HG03064 (cell line): ENCODE measurements around the gene NPFFR1.
"Not testable (repeated sequence)": the region's sequence is repeated elsewhere in the genome, so short reads cannot be mapped to it uniquely, and the experiment has no call there.

Experiments used
- ATAC-seq: cut with Tn5 transposase; IDR thresholded peaks from one replicate; pipeline ENCODE4 v1.9.1; 2021; ENCODE audit warnings: low read depth; ENCODE audit not compliant: unreplicated experiment

The NPFFR1 gene

DNA sequence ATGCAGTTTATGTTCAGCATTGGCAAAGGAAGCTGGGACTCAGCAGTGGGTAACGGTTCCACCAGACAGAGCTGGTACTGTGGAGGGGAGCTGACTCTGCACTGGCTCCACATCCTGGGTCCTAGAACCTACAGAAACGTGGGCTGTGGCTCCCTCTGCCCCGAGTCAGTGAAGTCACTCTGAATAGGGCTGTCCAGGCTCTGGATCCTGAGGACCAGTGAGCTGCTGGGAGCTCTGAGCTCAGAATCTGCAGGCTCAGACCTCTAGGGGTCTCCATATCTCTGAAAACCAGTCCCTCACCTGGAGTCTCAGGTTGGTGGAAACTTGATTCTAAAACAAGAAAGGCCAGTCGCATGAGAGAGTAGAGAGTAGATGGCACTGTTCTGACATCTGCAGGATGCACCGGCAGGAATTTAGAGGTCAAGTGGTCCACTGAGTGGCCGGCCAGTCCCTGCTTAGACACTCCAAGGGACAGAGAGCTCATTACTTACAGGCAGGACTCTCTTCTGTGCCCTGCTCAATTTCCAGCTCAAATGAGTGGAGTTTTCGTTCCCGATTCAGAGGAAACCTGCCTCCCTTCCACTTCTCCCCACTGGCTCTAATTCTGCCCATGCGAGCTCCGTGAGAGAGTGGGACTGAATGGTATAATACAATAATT lies 18.6 kb downstream of the NPFFR1 start:
- ATAC-seq, result no peak

DNA sequence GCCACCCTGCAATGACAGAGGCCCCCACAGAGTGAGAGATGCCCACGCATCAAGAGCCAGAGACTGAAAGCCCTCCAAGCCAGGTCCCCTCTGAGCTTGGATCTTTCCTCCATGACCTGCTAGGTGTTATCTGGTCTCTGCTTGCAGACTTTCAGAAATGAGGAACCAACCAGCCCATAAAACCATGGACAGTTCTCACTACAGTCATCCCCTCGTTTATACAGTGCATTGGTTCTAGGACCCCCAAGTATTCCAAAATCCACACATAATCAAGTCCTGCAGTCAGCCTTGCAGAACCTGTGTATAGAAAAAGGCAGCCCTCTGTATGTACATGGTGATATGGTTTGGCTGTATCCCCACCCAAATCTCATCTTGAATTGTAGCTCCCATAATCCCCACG lies 23.1 kb downstream of the NPFFR1 start:
- no peak for ATAC-seq

DNA sequence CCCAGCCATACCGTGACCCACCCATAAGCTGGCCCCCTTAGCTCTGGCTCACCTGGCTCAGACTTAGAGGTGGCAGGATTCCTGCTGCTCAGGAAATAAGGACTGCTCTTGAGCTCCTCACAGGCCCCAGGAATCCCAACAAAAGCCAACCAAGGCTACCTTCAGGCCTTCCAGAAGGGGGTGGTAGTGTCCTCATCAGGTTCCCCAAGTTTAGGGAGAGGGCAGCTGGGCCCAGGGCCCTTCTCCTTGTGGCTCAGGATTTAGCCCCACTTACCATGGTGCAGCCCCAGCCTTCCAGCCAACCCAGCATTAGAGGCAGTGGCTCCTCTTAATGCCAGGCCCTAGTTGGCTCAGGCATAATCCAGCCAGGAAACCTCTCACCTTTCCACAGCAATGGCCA lies 23.5 kb downstream of the NPFFR1 start:
- ATAC-seq, result no peak

DNA sequence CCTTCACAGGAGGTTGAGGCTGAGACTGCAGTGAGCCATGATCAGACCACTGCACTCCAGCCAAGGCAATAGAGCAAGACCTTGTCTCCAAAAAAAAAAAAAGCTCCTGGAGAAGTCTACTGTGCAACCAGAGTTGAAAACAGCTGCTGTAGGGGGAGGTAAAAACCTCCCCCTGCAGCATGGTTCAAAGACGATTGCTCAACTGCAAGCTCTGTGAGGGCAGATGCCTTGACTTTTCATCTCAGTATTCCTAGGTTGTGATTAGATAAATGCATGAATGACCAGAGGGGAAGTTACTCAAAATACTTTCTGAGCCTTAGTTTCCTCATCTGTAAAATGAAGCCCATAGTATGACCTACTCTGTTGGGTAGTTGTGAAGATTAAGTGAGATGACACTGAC lies 25.6 kb downstream of the NPFFR1 start:
- ATAC-seq, result no peak

DNA sequence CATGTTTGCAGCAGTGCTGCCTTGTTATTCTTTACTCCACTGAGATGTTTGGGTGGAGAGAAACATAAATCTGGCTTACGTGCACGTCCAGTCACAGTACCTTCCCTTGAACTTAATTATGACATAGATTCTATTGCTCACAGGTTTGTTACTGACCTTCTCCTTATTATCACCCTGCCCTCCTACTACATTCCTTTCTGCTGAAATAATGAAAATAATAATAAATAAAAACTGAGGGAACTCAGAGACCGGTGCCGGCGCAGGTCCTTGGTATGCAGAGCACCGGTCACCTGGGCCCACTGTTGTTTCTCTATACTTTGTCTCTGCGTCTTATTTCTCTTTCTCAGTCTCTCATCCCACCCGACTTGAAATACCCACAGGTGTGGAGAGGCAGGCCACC lies 26.0 kb downstream of the NPFFR1 start:
- ATAC-seq, result not testable (repeated sequence)

DNA sequence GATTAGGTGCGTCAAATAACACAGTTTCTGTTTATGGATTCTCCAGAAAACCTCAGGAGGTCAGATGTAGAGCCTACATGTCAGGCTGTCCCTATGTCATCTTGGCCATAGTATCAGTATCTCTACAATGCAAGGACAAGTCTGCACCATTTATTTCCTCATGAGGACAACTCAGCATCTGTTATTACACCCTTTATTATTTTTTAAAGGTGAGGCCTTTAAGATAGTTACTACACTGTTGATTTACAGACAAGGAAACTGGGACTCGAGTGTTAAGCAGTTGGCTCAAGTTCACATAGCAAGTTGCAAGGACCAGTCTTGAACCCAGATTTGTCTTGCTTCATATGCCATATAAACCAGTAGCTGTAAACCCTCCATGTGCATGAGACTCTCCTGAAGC lies 27.3 kb downstream of the NPFFR1 start:
- no peak for ATAC-seq

DNA sequence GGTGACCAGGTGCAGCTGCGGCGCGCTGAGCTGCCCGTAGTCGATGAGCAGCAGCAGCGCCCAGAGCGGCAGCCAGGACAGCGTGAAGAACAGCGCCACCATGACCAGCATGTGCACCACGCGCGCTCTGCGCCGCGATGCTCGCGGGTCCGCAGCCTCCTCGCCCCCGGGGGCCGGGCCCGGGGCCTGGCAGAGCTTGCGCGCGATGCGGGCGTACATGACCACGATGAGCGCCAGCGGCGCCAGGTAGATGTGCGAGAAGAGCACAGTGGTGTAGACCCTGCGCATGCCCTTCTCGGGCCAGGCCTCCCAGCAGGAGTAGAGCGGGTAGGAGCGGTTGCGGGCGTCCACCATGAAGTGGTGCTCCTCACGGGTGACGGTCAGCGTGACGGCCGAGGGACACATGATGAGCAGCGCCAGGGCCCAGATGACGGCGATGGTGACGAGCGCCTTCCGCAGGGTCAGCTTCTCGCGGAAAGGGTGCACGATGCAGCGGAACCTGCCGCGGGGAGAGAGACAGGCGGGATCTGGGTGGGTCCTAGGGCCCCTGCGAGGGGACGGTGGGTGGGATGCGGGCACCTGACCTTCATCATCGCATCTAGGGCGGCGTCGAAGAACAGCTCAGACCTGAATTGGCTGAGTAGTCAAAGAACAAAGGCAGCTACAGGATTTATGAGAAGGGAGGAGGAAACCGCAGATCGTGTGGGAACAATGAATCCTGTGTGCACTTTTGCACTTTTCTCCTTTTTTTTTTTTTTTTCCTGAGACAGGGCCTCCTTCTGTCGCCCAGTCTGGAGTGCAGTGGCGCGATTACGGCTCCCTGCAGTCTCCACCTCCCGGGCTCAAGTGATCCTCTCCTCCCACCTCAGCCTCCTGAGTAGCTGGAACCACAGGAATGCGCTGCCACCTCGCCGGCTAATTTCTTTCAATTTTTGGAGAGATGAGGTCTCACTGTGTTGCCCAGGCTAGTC lies 28.2 kb downstream of the NPFFR1 start:
- ATAC-seq, result no peak

DNA sequence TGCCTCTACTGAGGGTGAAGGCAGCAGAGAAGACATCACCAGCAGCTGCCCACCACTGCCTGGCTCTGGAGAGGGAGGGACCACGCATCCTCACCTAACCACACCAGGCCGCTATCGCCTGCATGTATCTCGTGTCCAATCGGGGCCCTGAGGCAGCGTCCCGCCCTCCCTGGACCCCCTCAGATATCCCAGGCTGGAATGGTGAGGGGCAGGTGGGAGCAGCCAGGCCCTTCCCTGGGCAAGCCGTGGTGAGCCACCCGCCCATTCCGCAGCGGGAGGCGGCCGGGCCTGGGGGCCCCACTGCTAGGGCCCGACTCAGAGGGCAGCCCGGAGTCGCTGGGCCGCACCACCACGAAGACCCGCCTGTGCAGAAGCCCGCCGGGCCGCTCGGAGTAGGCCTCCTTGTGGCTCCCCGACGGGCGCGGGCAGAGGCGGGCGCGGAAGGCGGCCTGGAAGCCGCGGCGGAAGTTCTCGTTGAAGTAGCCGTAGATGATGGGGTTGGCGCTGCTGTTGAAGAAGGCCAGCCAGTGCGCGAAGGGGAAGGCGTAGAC lies 29.0 kb downstream of the NPFFR1 start:
- no peak for ATAC-seq

DNA sequence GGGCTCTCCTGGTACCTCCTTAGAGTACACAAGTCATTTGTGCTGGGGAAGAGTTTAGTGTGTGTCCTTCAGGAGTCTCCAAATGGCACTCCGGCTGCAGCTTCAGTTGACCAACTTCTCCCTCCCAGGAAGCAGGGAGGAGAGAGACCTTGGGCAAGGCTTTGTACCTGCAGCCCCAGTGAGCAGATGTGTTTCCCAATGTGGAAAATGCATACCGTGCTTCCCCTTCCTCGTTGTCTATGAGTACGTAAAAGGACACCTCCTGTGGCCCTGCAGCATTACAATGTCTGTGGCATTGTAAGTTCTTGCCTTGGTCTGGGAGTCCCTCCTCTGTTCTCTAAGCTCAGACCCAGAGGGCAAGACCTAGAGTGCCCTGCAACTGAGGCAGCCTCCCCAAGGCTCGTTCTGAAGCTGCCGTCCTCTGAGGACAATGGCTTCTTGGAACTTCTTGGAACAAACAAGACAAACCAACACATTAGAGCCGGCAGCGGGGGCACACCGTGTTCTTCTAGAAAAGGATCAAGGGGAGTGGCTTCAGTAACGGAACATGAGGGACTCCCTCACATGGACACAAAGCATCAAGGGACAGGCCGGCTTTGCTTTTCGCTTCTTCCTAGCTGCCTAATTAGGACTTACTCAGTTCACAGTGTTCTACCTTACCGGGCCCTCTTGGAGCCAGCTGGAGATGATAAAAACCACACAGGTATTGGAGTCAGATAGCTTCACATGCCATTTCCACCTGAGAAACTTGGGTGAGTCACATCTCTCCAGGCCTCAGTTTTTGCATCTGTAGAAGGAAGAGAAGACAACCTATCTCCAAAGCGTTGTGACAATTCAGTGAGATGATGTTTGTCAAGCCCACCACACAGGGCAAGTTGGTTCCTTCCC lies 29.7 kb downstream of the NPFFR1 start:
- no peak for ATAC-seq

DNA sequence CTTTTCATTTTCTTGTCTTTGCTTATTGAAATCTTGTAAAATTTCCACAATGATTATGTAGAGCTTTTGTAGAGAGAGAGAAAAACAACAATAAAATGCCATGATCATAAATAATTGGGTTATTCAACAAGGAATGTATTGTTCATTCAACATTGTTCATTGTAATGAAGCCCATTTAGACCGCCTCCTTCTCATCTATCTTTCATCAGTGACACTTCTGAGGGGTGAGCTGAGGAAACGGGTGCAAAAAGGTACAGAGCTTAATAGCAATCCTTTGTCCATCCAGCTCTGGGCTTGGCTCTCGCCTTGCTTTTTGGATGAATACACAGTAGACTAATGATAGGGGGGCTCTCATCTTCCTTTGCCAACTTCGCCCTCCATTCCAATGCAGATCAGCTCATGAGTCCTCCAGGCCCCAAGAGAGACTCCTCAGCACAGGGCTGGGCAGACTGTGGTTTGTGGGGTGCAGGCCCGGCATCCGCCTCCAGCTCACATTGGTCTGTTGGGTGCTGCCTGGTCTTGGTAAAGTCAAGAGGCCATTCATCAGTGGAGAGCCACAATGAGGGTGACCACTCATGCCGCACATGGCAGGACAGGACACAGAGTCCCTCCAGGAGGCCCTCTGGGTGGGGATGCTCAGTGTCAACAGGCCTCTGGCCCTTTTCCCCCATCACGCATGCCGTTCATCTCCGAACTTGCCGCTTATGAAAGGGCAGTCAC lies 32.7 kb downstream of the NPFFR1 start:
- ATAC-seq, result no peak

DNA sequence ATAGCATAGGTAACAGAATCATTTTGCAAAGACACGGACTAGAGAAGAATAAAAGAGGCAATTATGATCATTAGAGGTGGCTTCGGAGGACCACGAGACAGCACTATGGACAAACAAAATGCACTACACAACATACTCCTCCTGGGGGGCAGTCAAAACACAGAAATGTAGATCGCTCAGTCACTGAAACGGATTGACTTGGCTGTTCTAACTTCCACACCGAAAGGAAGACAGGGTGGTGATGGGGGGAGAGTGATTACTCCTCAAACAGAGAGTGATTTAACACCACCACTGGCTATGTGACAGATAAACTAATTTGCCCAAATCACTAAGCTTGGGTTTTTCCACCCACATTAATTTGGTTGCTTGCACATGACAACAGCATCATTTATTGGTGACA lies 36.4 kb downstream of the NPFFR1 start:
- no peak for ATAC-seq

DNA sequence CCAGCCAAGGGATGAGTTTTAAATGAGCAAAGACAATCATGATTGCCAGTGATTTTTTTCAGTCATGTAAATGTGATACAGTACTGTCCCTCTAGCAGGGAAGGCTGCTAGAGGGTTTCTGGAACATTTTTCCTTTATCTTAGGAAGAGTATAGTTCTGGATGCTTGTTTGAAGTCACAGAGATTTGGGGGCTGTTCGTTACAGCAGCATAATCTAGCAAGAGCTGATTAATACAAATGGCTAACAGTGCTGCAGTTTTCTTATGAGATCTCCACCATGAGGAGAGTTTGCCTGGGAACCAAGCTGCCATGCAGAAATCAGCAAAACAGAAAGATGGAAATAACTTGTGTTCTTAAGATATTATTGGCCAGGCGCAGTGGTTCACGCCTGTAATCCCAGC lies 42.7 kb downstream of the NPFFR1 start:
- ATAC-seq, result no peak

DNA sequence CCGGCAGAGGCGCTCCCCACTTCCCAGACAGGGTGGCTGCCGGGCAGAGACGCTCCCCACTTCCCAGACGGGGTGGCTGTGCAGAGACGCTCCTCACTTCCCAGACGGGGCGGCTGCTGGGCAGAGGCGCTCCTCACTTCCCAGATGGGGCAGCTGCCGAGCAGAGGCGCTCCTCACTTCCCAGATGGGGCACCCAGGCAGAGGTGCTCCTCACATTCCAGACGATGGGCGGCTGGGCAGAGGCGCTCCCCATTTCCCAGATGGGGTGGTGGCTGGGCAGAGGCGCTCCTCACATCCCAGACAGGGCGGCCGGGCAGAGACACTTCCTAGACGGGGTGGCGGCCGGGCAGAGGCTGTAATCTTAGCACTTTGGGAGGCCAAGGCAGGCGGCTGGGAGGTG lies 43.8 kb downstream of the NPFFR1 start:
- ATAC-seq, result not testable (repeated sequence)

DNA sequence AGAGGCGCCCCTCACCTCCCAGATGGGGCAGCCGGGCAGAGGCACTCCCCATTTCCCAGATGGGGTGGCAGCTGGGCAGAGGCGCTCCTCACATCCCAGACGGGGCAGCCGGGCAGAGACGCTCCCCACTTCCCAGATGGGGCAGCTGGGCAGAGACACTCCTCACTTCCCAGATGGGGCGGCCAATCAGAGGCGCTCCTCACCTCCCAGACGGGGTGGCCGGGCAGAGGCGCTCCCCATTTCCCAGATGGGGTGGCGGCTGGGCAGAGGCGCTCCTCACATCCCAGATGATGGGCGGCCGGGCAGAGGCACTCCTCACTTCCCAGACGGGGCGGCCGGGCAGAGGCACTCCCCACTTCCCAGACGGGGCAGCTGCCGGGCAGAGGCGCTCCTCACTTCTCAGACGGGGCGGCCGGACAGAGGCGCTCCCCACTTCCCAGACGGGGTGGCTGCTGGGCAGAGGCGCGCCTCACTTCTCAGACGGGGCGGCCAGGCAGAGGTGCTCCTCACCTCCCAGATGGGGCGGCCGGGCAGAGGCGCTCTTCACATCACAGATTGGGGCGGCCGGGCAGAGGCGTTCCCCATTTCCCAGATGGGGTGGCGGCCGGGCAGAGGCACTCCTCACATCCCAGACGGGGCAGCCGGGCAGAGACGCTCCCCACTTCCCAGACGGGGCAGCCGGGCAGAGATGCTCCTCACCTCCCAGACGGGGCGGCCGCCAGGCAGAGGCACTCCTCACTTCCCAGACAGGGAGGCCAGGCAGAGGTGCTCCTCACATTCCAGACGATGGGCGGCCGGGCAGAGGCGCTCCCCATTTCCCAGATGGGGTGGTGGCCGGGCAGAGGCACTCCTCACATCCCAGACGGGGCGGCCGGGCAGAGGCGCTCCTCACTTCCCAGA lies 44.5 kb downstream of the NPFFR1 start:
- not testable (repeated sequence) for ATAC-seq

DNA sequence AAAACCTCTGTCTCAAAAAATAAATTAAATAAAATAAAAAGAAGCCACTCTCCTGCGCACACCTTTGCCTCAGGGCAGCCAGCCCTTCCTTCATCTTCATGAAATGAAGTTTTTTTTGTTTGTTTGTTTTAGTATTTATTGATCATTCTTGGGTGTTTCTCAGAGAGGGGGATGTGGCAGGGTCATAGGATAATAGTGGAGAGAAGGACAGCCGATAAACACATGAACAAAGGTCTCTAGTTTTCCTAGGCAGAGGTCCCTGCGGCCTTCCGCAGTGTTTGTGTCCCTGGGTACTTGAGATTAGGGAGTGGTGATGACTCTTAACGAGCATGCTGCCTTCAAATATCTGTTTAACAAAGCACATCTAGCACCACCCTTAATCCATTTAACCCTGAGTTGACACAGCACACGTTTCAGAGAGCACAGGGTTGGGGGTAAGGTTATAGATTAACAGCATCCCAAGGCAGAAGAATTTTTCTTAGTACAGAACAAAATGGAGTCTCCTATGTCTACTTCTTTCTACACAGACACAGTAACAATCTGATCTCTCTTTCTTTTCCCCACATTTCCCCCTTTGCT lies 45.8 kb downstream of the NPFFR1 start:
- ATAC-seq, result not testable (repeated sequence)

DNA sequence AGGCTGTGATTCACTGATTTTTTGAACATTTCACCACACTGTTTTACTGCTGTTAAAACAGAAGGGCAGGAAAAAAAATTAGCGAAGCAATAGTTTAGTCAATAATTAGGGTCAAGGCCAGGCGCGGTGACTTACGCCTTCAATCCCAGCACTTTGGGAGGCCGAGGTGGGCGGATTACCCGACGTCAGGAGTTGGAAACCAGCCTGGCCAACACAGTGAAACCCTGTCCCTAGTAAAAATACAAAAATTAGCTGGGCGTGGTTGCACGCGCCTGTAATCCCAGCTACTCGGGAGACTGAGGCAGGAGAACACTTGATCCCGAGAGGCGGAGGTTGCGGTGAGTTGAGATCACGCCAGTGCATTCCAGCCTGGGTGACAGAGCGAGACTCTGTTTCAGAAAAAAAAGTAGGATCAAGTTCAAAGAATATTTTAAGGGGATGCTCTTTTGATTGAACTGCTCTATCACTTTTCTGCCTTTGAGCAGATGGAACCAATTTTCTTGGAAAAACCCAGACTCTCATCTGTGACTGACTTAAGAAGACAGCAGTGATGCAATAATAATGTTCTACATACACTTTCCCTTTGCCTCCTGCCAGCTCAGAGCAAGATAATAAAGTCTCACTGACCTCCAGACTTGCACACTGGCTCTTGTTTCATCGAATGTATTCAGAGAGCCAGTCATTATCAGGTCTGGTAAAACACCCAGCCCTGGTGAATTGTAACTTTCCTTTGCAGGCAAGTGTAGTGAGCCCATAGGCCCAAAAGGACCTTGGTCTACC lies 48.9 kb downstream of the NPFFR1 start:
- ATAC-seq, result no peak

DNA sequence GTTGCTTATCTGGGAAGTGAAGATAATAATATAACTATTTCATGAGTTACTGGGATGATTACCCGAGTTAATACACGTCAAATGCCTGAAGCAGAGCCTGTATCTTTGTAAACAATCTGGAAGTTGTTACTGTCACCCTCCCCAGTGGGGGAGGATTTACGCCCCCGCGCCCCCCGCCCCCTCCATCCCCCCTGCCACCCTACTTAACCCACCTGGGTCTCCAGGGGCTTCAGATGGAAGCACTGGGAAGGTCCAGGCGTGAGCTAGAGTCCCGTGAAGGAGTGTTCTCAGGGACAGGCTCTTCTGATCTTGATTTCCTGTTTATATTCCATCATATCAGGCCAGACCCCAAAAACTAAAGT lies 49.9 kb downstream of the NPFFR1 start:
- ATAC-seq, result no peak
